Measurements from ENCODE around the gene C1QTNF1. TPM values are rescaled to one million over a fixed set of nuclear protein-coding genes. Genes with fewer than 3 reads are reported as not detected.

C1QTNF1 gene, protein sequence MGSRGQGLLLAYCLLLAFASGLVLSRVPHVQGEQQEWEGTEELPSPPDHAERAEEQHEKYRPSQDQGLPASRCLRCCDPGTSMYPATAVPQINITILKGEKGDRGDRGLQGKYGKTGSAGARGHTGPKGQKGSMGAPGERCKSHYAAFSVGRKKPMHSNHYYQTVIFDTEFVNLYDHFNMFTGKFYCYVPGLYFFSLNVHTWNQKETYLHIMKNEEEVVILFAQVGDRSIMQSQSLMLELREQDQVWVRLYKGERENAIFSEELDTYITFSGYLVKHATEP
- total RNA-seq (not detected in 2 replicates), polyA plus RNA-seq (not detected in 2 replicates), polyA minus RNA-seq (not detected in 2 replicates)
- 0.07 TPM for total RNA-seq (2013)

DNA sequence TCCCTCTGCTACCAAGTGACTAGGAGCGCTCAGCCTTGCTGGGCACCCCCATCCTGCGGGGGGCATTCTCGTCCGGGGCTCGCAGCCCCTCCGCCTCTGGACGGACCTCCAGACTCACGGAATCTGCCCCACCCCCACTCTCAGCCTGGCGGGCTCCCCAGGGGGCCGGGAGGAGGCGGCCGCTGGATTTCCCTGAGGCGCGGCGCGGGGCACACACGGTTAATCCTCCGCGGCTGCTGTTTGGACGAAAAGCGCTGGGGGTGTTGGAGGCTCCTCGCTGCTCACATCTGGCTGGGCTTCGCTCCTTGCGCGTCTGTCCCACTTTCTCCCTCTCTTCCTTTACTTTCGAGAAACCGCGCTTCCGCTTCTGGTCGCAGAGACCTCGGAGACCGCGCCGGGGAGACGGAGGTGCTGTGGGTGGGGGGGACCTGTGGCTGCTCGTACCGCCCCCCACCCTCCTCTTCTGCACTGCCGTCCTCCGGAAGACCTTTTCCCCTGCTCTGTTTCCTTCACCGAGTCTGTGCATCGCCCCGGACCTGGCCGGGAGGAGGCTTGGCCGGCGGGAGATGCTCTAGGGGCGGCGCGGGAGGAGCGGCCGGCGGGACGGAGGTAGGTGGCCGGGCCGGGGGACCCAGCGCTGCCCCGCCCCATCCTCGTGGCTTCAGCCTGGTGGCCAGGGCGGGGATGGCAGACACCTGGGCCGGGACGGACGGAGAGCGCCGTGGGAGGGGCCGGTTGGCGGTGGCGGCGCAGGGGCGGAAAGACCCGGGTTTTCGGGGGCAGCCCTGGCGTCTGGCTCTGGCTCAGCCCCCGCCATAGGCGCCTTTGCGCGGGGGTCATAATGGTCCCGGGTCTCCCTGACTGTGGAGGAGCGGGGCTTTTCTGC is at the start of gene C1QTNF1:
Gene C1QTNF1 (plus strand): TSS at position 284 of the 886 bp plus-strand sequence. CDS start 19,800 bp downstream, outside the sequence.
- TF ChIP-seq EZH2 (IDR thresholded peaks at IDR 0.05; ENCODE audit: borderline replicate concordance, insufficient read depth, low read depth, low read length, poor library complexity, severe bottlenecking): no peak
- TF ChIP-seq, protein P1, sequence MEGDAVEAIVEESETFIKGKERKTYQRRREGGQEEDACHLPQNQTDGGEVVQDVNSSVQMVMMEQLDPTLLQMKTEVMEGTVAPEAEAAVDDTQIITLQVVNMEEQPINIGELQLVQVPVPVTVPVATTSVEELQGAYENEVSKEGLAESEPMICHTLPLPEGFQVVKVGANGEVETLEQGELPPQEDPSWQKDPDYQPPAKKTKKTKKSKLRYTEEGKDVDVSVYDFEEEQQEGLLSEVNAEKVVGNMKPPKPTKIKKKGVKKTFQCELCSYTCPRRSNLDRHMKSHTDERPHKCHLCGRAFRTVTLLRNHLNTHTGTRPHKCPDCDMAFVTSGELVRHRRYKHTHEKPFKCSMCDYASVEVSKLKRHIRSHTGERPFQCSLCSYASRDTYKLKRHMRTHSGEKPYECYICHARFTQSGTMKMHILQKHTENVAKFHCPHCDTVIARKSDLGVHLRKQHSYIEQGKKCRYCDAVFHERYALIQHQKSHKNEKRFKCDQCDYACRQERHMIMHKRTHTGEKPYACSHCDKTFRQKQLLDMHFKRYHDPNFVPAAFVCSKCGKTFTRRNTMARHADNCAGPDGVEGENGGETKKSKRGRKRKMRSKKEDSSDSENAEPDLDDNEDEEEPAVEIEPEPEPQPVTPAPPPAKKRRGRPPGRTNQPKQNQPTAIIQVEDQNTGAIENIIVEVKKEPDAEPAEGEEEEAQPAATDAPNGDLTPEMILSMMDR (IDR thresholded peaks at IDR 0.05): peak; percentile 47
- H3K4me2 ChIP-seq (replicated peaks; ENCODE audit: low read depth, low read length, poor library complexity, severe bottlenecking): peak within 1 kb of the TSS; percentile 92
- peak; percentile 89 for ATAC-seq (ENCODE audit: low read depth)
- H3K27me3 ChIP-seq (replicated peaks in 1 of 4; ENCODE audit: control extremely low read depth in 1 of 4, control insufficient read depth in 3 of 4, insufficient read depth in 4 of 4, low read length in 3 of 4): peaks cover 0 to 57% (median 17%) of the 10 kb centered on the region in 4 experiments
- ChIA-PET POLR2A (no interaction called here), CTCF (interaction anchor here (1.0 kb wide), 1 partner anchor 368 kb away, joined by 3 read pairs; no protein-coding TSS in a partner anchor)
- no peak within 1 kb of the TSS for H3K27ac ChIP-seq (ENCODE audit: low read length in 2 of 2)
- Mint-ChIP-seq H3K9me3 (ENCODE audit: insufficient read depth) (no peaks in the 10 kb centered on the region), H3K4me3 (peak within 1 kb of the TSS; percentile 87), H3K27me3 (peaks cover 63% of the 10 kb centered on the region), H3K4me1 (peaks cover 9% of the 10 kb centered on the region), H3K27ac (no peak within 1 kb of the TSS)
- H3K36me3 ChIP-seq (replicated peaks in 1 of 2; ENCODE audit: control extremely low read depth in 1 of 2, control insufficient read depth in 1 of 2, extremely low read depth in 1 of 2, insufficient read depth in 2 of 2, low read length in 1 of 2): no peaks in the 10 kb centered on the region
- H4K20me1 ChIP-seq (ENCODE audit: control insufficient read depth, insufficient read depth, low read length, poor library complexity, severe bottlenecking): no peaks in the 10 kb centered on the region
- H2AFZ ChIP-seq (ENCODE audit: insufficient read depth, low read depth, low read length, poor library complexity, severe bottlenecking): peak within 1 kb of the TSS; percentile 74
- peak within 1 kb of the TSS; percentile 0 to 62 (median 48) for H3K4me3 ChIP-seq (ENCODE audit: control extremely low read depth in 1 of 5, extremely low read depth in 1 of 5, insufficient read depth in 1 of 5, low read depth in 2 of 5, low read length in 4 of 5)
- DNase-seq: peak; percentile 58
- 3% methylated on average over 61 of the region's 77 CpGs for WGBS (ENCODE audit: insufficient coverage)
- H3K4me1 ChIP-seq (ENCODE audit: control insufficient read depth in 2 of 2, insufficient read depth in 2 of 2, low read length in 2 of 2): peaks cover 12 to 14% of the 10 kb centered on the region in 2 donors
- H3K9ac ChIP-seq (ENCODE audit: low read length): peak within 1 kb of the TSS; percentile 63
- peaks cover 0 to 4% (median 0%) of the 10 kb centered on the region in 3 donors for H3K9me3 ChIP-seq (ENCODE audit: control extremely low read depth in 1 of 3, control insufficient read depth in 2 of 3, insufficient read depth in 1 of 3, low read length in 2 of 3)
- intact Hi-C loops (cut with micrococcal nuclease): no loop called here
- H3K79me2 ChIP-seq (ENCODE audit: control insufficient read depth, insufficient read depth, low read length): no peaks in the 10 kb centered on the region

Measured in B cell (primary cell).